DMS 273 treated with DMSO at 0.1 percent for 48 hours (cell line): ENCODE results near the gene FIP1L1.

Source experiments
- DNase-seq: peaks from one replicate; lab custom pipeline; 2025; lab: John Stamatoyannopoulos, UW

FIP1L1 gene

DNA sequence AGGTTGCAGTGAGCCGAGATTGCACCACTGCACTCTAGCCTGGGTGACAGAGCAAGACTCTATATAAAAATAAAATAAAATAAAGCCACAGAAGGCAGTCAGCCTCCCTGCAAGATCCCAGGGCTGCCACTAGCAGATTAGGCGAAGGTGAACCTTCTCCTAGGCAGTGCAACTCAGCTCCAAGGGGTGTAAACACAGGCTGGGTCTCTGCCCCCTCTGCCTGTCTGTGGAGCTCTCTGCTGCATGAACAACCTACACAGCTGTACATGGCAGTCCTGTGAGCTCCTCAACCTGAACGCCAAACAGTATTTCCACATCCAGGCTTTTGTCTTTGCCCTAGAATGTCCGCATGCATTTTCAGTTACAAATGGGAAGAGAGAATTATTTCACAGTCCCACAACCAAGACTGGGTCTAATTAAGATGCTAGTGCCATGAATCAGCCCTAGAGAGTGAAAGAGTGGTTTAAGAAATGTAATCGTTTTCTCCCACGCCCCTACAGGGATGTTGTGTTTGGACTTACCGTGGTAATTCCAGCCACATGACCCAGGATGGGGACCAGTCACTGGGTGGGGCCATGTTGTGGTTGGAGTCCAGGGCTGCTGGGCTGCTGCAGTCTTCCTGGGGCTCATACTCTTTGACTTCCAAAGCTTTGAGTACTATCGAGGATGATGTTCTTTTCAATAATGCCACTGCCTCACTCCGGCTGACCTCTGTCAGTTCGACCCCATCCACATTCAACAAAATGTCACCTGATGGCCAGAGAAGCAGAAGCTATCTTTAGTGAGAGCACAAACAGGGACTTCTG, 99.0 kb downstream of the FIP1L1 start:
- no peak for DNase-seq

DNA sequence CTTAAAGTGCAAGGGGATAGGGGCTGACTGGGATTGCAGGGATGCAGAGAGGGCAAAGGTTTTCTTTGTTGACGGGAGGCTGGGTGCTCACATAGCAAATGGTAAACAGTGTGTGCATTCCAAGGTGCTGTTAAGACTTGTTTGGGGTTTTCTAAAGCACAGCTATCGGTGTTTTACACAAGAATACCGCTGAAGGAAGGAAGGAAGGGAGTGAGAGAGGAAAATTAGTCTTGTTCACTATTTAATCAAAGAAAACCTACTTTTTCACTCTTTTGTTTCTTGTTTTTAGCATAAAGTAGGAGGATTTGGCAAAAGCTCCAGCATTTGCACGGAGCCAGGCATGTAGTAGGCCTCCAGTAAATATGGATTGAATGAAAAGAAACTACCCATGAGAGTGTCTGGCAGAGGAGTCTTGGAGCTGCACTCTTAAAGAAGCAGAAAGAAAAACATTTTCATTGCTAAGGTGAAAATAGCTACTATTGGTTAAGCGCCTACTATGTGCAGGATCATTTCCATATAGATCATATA, 99.7 kb downstream of the FIP1L1 start:
- DNase-seq, result no peak

DNA sequence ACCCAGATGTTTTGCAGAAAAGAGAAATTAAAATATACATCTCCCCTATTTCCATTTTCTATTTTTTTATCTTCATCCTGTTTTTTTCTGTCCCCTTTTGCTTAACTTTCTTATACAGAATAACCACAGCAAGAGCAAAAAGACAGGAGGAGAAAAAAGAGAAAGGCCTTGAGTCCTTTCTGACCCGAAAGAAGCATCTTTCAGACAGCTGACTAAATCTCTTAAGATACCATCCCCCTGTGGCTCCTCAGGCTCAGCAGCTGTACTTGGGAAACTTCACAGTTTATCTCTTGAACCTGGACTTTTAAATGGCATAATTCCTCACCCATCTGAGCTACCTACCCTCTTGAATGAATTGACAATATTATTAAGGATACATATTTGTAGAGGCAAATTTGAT, 100.2 kb downstream of the FIP1L1 start:
- no peak for DNase-seq

DNA sequence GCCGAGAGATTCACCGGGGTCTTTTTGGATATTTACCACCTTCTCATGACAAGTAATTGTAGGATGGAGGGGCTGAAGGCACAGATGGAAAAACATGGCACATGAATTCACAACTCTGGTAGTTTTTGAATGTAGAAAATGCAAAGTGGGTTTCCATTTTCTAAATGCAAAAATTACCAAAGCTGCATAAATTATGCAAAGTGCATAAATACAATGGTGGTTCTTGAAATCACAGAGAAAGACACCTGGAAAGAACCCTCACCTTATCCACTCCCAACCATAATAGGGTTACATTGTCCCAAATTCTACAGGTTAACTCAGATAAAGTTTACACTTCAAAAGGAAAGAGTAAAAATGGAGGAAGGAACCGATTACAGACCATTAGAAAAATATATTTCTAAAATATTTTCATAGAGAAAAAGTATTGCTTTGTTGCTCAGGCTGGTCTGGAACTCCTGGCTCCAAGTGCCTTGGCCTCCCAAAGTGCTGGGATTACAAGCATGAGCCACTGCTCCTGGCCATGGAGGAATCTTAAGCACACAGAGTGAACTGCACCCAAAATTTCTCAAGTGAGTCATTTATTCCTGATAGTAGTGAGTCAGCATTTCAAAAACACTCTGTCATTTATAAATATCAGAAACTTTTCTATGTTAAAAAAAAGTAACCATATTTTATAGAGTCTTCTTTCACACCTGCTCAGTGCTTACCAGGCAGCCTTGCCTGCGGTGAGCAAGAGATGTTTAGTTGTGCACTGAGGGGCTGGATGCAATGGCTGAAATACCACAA, 101.4 kb downstream of the FIP1L1 start:
- DNase-seq, result no peak

DNA sequence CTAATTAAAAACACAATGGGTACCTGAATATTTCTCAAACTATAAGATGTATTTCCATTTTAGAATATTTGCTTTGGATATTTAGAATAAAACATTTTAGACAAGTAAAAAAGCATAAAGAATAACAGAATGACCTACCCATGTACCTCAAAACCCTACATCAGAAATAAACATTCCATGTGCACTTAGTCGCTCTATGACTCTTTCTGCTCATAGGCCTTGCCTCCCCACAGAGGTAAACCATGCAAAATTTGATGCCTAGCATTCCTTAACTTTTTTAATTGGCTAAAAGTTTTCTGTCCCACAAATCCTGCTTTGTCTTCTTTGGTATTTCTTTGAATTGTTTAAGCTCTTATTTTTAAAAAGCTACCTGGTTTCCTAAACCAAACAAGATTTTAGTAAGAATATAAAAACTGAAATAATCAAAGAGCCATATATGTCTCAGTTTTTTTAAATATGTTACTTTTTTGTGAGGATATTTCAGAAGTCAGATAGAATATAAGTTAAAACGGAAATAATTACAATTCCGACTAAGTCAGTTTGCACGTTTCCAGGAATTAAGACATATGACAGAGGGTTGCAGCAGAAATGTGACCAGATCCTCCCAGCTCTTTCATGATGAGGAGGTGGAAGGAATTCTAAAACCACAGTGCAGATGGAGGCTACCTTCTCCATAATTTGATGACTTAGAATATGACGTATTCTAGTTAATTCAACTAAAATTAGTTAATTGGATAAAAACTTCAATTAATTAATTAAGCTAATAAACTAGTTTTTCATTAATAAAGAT, 102.5 kb downstream of the FIP1L1 start:
- no peak for DNase-seq

DNA sequence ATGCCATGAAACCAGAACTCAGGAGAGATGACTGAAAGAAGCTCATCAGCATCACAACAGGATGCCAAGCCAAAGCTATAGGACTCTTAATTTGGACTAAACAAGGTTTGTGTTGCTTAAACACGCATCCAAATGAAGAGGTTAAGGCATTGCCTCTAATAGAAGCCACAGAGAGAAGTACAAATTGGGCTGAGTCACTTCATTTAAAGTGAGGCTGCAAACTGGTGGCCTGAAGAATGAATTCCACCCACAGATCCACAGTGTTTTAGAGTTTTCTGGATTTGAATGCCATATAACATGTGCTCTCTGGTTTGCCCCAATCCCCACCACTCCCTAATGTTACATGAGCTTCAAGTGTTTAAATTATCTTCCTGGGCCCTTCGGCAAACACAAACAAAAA, 103.5 kb downstream of the FIP1L1 start:
- no peak for DNase-seq

DNA sequence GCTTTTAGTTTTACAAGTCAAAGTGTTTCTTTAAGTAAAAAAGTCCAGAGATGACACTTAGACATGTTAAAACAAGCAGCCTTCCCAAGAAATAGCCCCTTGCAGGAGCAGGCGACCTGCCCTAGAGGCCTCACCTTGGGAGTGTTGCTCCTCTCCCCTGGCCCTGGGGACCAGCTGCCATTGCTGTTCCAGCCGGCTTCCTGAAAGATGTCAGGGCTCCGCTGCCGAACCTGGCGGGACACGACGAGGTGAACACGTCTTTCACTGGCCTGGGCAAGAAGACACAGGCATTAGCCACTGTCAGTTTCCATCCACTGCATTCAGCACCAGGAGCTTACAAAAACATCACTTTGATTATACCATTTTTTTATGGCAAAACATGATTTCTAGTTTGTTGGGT, 104.1 kb downstream of the FIP1L1 start:
- DNase-seq, result no peak

DNA sequence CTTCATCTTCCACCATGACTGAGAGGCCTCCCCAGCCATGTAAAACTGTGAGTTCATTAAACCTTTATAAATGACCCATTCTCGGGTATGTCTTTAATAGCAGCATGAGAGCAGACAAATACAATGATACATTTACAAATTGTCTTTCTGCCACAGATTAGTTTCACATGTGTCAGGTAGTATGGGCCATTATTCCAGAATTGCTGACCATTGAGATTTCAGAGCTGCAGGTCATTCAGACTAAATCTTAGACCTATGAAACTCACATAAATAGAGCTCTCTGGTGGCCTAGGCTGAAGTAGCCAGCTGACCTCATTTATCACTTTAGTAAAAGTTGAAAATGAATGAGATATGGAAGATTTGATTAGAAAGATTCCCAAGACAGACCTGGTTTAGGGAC, 105.8 kb downstream of the FIP1L1 start:
- DNase-seq, result no peak

DNA sequence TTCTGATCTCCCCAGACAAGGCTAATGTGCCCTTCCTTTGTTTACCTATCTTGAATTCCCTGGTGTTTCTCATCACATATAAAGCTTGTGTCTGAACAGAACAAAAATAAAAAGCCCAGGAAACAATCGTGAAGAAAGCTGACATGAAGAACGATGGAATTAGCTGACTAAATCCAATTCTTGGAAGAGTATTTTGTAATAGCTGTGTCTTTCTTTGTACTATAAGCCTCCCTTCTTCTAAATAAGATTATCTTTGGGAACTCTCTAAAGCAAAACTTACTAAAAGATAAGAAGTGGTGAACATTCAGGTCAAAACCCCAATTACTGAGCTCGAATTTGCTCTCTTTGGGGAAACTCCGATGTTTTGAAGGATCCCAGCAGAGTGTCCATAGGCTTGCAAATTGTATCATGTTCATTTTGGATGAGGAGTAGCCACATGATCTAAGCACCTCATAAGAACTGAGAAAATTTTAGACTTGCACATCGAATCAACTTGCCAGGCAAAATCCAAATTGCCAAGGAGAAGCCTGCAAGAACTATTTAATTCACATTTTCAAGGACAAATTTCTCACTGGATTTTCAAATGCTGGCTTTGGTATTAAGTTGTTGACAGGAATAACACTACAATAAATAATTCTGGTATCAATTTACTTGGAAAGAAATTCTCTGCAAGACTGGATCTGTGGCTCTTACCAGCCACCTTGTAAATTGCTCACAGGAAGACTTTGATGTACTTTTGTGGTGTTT, 107.6 kb downstream of the FIP1L1 start:
- no peak for DNase-seq

DNA sequence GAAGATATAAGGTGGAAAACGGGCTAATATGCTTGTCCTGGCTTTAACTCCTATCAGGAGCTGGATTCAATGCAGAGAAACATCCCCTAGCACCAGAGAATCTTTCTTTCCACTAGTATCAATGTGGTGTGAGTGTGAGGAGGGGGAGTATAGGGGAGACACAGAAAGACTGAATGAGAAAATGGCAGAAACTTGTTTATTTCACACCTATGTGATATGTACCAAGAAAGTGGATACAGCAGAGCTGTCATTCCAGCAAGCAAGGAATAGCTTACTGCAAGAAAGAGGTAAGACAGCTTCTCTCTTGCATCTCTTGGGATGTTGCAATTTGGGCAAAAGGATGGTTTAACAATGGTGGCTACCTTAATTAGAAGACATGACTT, 108.2 kb downstream of the FIP1L1 start:
- no peak for DNase-seq

DNA sequence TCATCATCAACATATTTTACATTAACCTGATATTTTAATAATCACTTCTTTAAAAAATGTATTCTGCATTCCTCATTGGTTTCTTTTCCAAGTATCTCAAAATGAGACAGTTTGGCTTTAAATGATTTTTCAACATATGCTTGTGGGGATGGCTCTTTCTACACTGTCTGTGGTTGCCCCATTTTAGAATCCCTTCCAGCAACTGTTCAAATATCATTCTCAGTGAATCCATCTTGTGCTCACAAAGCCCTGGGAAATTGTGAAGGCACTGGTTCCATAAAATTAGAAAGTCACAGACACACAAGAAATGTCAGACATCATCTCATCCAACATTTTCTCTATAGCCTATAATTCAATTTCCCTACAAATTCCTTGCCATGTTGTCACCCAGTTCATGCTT, 110.3 kb downstream of the FIP1L1 start:
- DNase-seq, result no peak

DNA sequence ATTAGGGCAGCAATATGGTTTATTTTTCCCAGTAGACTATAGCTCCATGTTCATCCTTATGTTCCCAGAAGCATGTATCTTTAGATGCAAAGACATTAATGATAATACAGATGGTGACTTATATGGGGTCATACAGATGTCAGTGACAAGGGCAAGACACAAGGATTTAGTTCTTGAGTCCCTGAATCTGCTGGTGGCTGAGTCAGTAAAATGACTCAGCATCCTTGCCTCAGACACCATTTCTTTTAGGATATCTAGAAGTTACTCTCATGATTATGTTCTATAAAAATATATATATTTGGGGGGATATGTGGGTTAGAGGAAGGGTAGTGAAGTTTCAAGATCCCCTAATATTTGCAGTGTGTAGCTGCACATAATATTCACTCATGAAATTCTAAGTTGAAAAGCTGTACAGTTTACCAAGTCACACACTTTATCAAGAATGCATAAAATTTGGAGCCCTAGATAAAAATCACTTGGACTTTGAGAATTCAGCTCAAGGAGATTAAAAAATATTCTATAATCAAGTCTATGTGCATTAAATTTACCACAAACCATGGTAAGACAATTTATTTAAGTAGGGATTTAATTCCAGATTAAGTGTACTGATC, 111.9 kb downstream of the FIP1L1 start:
- DNase-seq, result no peak

DNA sequence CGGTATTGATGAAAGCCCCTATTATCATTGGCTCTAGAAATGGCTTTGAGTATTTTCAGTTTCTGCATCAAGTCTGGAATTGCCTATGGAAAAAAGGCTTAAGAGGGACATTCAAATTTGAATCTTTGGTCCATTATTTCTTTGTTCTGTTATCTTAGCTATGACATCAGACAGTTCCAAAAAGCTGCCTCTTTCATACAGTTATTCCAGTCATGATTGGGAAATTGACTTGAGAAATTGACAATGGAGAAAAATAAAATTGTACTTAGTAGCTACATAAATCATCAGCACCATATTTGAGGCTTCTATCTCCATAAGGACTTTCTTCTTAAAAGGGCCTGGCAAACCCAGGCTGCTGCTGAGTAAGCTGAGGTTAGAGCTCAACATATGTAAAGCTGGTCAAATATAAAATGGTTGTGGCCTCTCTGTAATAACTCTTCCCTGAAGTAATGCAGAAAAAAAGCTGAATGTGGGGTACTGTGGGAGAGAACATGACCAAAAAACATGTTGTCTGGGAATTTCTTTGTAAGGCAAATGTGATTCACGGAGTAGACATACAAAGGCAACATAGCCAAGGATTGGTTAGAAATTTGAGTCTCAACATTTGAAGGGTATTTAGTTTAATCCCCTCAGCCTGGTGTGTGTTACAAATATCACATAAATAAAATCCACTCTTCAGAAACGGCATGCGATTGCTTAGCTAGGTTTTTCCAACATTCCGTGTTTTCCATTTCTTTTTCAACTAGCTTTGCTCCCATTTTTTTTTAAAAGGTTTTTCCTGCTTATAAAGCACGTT, 112.9 kb downstream of the FIP1L1 start:
- no peak for DNase-seq

DNA sequence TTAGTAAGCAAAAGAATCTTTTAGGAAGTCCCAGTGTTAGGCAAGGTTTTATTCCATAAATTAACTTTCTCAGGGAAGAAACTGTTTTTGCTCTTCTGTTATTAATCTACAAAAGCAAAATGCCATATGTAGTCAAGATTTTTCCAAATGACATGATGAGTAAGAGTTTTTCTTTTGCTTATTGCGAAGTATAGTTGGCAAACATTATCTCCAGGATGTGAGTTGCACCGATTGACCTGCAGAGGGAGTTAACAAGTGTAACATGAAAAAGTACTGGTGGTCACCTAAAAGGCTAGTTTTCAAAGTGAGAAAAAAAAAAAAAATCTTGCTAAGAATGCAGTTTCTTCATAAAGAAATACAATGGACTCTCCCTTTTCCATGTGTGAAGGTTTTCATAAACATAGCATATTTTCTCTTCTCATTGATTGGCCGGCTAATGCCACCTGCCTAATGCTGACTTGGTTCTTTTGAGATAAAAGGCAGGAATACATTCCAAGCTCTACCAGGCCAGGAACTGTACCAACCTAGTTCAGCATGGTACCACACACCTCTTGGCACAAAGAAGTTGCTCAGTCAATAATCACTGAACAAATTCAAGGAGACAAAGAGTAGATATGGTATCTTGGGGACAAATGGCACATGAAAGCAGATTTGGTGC, 113.7 kb downstream of the FIP1L1 start:
- DNase-seq, result no peak

DNA sequence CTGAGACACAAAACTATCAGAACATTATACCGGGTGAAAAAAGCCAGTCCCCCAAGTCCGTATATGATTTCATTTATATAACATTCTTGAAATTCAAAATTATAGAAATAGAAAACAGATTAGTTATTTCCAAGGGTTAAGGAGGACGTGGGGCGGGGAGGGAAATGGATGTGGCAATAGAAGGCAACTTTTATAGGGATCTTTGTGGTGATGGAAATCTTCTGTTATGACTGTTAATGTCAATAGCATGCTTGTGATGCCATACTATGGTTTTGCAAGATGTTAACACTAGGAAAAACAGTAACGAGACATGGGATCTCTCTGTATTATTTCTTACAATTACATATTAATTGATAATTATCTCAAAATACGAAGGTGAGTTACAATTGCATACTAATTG, 117.4 kb downstream of the FIP1L1 start:
- DNase-seq, result no peak

DNA sequence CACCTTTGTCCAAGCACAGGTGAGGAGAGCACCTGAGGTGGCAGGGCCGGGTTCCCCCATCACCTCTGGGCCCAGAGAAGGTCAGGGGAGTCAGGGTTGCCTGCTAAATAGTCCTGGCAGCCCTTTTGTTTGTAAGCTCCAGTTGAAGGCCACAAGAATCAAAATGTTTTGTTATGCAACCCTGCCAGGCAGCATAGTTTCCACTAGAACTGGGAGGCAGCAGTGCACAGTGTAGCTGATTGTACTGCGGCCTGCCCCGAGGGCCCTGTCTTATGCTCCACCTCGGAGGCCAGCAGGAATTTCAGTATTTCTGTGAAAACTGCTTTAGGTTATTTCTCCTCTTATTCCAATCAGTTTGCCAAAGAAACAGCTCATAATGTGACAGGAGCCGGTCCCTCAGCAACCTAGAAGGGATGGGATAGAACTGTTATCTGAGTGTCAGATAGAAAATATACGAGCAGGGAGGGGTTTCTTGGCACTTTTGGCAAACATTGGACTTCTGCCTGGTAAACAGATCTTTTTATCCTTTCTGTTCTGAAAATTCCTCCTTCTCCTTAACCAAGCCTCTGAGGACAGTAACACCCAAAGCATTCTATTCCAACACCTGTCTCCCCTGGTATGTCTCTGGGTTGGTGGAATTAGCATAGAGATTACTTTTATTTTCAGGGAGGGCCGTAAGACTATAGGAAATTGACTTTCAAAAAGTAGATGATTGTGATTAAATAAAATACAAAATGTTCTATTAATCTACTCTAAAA, 120.2 kb downstream of the FIP1L1 start:
- DNase-seq, result no peak

DNA sequence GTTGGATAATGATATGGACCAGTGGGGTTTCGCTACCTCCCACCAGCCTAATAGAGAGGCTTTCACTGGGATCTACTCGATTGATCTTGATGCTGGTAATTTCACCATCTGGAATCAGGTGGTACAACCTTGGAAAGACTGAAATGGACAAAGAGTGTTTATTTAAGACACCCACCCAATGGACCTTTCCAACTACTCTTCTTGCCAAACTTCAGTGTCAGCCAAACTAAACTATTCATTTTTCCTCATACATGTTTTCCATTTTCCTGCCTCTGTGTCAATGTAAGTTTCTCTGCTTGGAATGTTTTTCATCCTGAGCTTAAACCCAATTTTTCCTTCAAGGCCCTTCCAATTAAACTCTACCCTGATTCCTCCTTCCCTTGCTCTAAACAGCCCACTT, 121.3 kb downstream of the FIP1L1 start:
- no peak for DNase-seq

DNA sequence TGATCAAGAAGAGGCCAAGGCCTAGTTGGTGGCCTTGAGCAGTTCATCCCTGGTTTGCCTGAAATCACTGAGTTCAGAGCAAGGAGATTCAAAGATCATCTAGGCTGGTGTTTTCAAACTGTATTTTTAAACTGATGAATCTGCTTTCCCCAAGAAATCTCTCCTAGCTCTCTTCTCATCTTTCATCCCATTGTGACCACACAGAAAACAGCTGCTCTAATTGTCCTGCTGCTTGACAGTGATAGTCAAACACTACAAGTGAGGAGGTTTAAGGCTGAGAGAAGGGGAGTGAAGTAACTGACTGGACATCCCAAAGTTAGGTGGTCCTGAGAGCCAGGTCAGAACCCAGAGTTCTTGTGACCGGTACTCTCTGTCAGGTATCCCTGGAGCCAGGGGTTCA, 122.3 kb downstream of the FIP1L1 start:
- no peak for DNase-seq

DNA sequence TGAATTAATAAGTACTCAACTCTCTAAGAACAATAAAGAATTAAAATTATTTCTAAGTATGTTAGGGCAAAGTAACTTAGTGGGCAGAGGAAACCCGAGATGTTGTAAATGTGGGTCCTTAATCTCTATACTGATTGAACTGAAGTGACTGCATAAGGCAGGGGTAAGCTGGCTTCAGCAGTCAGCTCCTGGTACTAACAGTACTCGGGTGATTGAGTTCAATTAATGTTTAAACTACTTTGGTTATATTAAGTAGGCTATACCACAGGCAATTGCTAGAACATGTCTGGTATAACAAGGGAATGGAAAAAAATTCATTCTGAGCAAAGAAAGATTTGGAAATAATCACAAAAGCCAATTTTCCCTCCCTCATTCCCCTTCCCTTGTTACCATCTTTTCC, 123.1 kb downstream of the FIP1L1 start:
- DNase-seq, result no peak
